ENCODE measurements around the gene DLX3. TPM values are rescaled to one million over a fixed set of nuclear protein-coding genes. Genes with fewer than 3 reads are reported as not detected.

The DLX3 gene
- total RNA-seq, 2 experiments from 2014 or later, result not detected

GRCh38 chr17:50029185-50029584, 34.2 kb upstream of the DLX3 start:
- Mint-ChIP-seq H3K9me3 (no peaks in the 10 kb centered on the region), H3K36me3 (no peaks in the 10 kb centered on the region), H3K4me3 (no peak overlapping the region), H3K4me1 (peaks cover 14% of the 10 kb centered on the region), H3K27ac (no peak overlapping the region), H3K27me3 (peaks cover 33% of the 10 kb centered on the region)
- ATAC-seq (ENCODE audit: low read depth), result no peak
- POLR2A ChIA-PET, result interaction anchor here (0.6 to 1.0 kb wide), 2 partner anchors 24 to 58 kb away, joined by 3 read pairs; no protein-coding TSS in a partner anchor
- DNase-seq, result no peak

- Mint-ChIP-seq H3K9me3 (no peaks in the 10 kb centered on the region), H3K4me1 (peaks cover 14% of the 10 kb centered on the region), H3K4me3 (no peak overlapping the region), H3K36me3 (no peaks in the 10 kb centered on the region), H3K27me3 (peaks cover 33% of the 10 kb centered on the region), H3K27ac (no peak overlapping the region)
- POLR2A ChIA-PET, result interaction anchor here (0.6 to 1.0 kb wide), 2 partner anchors 25 to 59 kb away, joined by 3 read pairs; no protein-coding TSS in a partner anchor
- ATAC-seq (ENCODE audit: low read depth), result no peak
- DNase-seq, result no peak
Measured at GRCh38 chr17:50028736-50029120, 33.7 kb upstream of the DLX3 start.

GRCh38 chr17:50027881-50028735, 33.1 kb upstream of the DLX3 start:
- DNase-seq, result no peak
- H3K36me3 Mint-ChIP-seq, result no peaks in the 10 kb centered on the region
- peaks cover 14% of the 10 kb centered on the region for H3K4me1 Mint-ChIP-seq
- H3K27me3 Mint-ChIP-seq, result peaks cover 33% of the 10 kb centered on the region
- no peak overlapping the region for H3K4me3 Mint-ChIP-seq
- H3K9me3 Mint-ChIP-seq, result no peaks in the 10 kb centered on the region
- H3K27ac Mint-ChIP-seq, result no peak overlapping the region
- ATAC-seq (ENCODE audit: low read depth), result no peak
- POLR2A ChIA-PET, result no interaction called here

GRCh38 chr17:50027172-50027880, 32.3 kb upstream of the DLX3 start:
- DNase-seq, result peak; percentile 48
- POLR2A ChIA-PET, result interaction anchor here (2.7 kb wide), 1 partner anchor 60 kb away, joined by 8 read pairs; no protein-coding TSS in a partner anchor
- Mint-ChIP-seq H3K36me3 (no peaks in the 10 kb centered on the region), H3K4me3 (peak overlapping the region; percentile 64), H3K9me3 (no peaks in the 10 kb centered on the region), H3K4me1 (peaks cover 14% of the 10 kb centered on the region), H3K27me3 (peaks cover 40% of the 10 kb centered on the region), H3K27ac (no peak overlapping the region)
- ATAC-seq (ENCODE audit: low read depth), result peak; percentile 31

- no peaks in the 10 kb centered on the region for H3K36me3 Mint-ChIP-seq
- H3K27me3 Mint-ChIP-seq, result peaks cover 43% of the 10 kb centered on the region
- POLR2A ChIA-PET, result interaction anchor here (2.7 kb wide), 1 partner anchor 60 kb away, joined by 8 read pairs; no protein-coding TSS in a partner anchor
- ATAC-seq (ENCODE audit: low read depth), result peak; percentile 49
- DNase-seq, result peak; percentile 83
- H3K4me3 Mint-ChIP-seq, result no peak overlapping the region
- H3K4me1 Mint-ChIP-seq, result peaks cover 14% of the 10 kb centered on the region
- no peak overlapping the region for H3K27ac Mint-ChIP-seq
- no peaks in the 10 kb centered on the region for H3K9me3 Mint-ChIP-seq
Measured at GRCh38 chr17:50026837-50027171, 31.8 kb upstream of the DLX3 start.

GRCh38 chr17:50026046-50026675, 31.1 kb upstream of the DLX3 start:
- Mint-ChIP-seq H3K27me3 (peaks cover 47% of the 10 kb centered on the region), H3K36me3 (no peaks in the 10 kb centered on the region), H3K4me3 (no peak overlapping the region), H3K4me1 (peaks cover 14% of the 10 kb centered on the region), H3K9me3 (no peaks in the 10 kb centered on the region), H3K27ac (no peak overlapping the region)
- POLR2A ChIA-PET, result interaction anchor here (0.5 to 2.7 kb wide), 2 partner anchors 61 to 187 kb away, joined by 3 to 8 read pairs; no protein-coding TSS in a partner anchor
- DNase-seq (no peak), ATAC-seq (ENCODE audit: low read depth) (no peak)

- H3K36me3 Mint-ChIP-seq, result no peaks in the 10 kb centered on the region
- peaks cover 14% of the 10 kb centered on the region for H3K4me1 Mint-ChIP-seq
- H3K27ac Mint-ChIP-seq, result no peak overlapping the region
- no peak for ATAC-seq (ENCODE audit: low read depth)
- DNase-seq, result no peak
- H3K4me3 Mint-ChIP-seq, result no peak overlapping the region
- peaks cover 41% of the 10 kb centered on the region for H3K27me3 Mint-ChIP-seq
- POLR2A ChIA-PET, result interaction anchor here (2.7 kb wide), 1 partner anchor 62 kb away, joined by 8 read pairs; no protein-coding TSS in a partner anchor
- H3K9me3 Mint-ChIP-seq, result no peaks in the 10 kb centered on the region
Measured at GRCh38 chr17:50024808-50025207, 29.8 kb upstream of the DLX3 start.

- Mint-ChIP-seq H3K4me1 (peaks cover 13% of the 10 kb centered on the region), H3K36me3 (no peaks in the 10 kb centered on the region), H3K4me3 (no peak overlapping the region), H3K27me3 (peaks cover 36% of the 10 kb centered on the region), H3K27ac (no peak overlapping the region), H3K9me3 (no peaks in the 10 kb centered on the region)
- ATAC-seq (ENCODE audit: low read depth) (no peak), DNase-seq (no peak)
- POLR2A ChIA-PET, result no interaction called here
Measured at GRCh38 chr17:50023520-50023919, 28.5 kb upstream of the DLX3 start.

- ATAC-seq (ENCODE audit: low read depth), result no peak
- H3K4me1 Mint-ChIP-seq, result peaks cover 7% of the 10 kb centered on the region
- POLR2A ChIA-PET, result no interaction called here
- H3K27me3 Mint-ChIP-seq, result peaks cover 35% of the 10 kb centered on the region
- H3K27ac Mint-ChIP-seq, result no peak overlapping the region
- no peak overlapping the region for H3K4me3 Mint-ChIP-seq
- no peaks in the 10 kb centered on the region for H3K9me3 Mint-ChIP-seq
- no peak for DNase-seq
- H3K36me3 Mint-ChIP-seq, result no peaks in the 10 kb centered on the region
Measured at GRCh38 chr17:50022463-50023130, 27.6 kb upstream of the DLX3 start.

- Mint-ChIP-seq H3K4me3 (no peak overlapping the region), H3K9me3 (no peaks in the 10 kb centered on the region), H3K4me1 (peaks cover 3% of the 10 kb centered on the region), H3K27me3 (peaks cover 38% of the 10 kb centered on the region), H3K27ac (no peak overlapping the region), H3K36me3 (no peaks in the 10 kb centered on the region)
- DNase-seq (no peak), ATAC-seq (ENCODE audit: low read depth) (no peak)
- POLR2A ChIA-PET, result no interaction called here
Measured at GRCh38 chr17:50021681-50022370, 26.8 kb upstream of the DLX3 start.

- Mint-ChIP-seq H3K36me3 (no peaks in the 10 kb centered on the region), H3K27ac (no peak overlapping the region), H3K4me3 (no peak overlapping the region), H3K27me3 (peaks cover 34% of the 10 kb centered on the region), H3K9me3 (no peaks in the 10 kb centered on the region), H3K4me1 (no peaks in the 10 kb centered on the region)
- POLR2A ChIA-PET, result no interaction called here
- ATAC-seq (ENCODE audit: low read depth), result no peak
- no peak for DNase-seq
Measured at GRCh38 chr17:50020841-50021599, 26.0 kb upstream of the DLX3 start.

- Mint-ChIP-seq H3K27me3 (peaks cover 34% of the 10 kb centered on the region), H3K27ac (no peak overlapping the region), H3K36me3 (peaks cover 1% of the 10 kb centered on the region), H3K4me1 (no peaks in the 10 kb centered on the region), H3K4me3 (no peak overlapping the region), H3K9me3 (peaks cover 9% of the 10 kb centered on the region)
- ATAC-seq (ENCODE audit: low read depth), result no peak
- no peak for DNase-seq
- POLR2A ChIA-PET, result interaction anchor here (0.6 kb wide), 1 partner anchor 65 kb away, joined by 6 read pairs; no protein-coding TSS in a partner anchor
Measured at GRCh38 chr17:50018909-50019308, 23.9 kb upstream of the DLX3 start.

All from activated naive CD8-positive, alpha-beta T cell treated with anti-CD3 and anti-CD28 coated beads, Interleukin-2, amount 10 ng/mL, durations not matched to agents 7 days and 5 days (primary cell).